ENCODE measurements around the gene HIGD1A. TPM values are rescaled to one million over a fixed set of nuclear protein-coding genes. Genes with fewer than 3 reads are reported as not detected.

Gene HIGD1A
- total and polyA plus RNA-seq, 2 experiments from 2014 or later, result 102 to 144 TPM

GRCh38 chr3:42826141-42826540 lies 21.9 kb upstream of the HIGD1A start (continued):
- TF ChIP-seq POLR2AphosphoS5 (IDR thresholded peaks at IDR 0.05; ENCODE audit: low read depth), result no peak

GRCh38 chr3:42823351-42823750 lies 19.1 kb upstream of the HIGD1A start:
- no peak overlapping the region for H3K27ac ChIP-seq (ENCODE audit: low read depth)
- Mint-ChIP-seq H3K27me3 (ENCODE audit: insufficient read depth, low read depth, poor library complexity) (peaks cover 4% of the 10 kb centered on the region), H3K27ac (no peak overlapping the region)

More at GRCh38 chr3:42823351-42823750, 19.1 kb upstream of the HIGD1A start:
- TF ChIP-seq ZNF462 (CRISPR knock-in tag; IDR thresholded peaks at IDR 0.05) (no peak), POLR2AphosphoS5 (IDR thresholded peaks at IDR 0.05; ENCODE audit: low read depth) (no peak)
- DNase-seq (ENCODE audit: low spot score) (no peak), ATAC-seq (no peak)
- peak overlapping the region; percentile 87 for H2AFZ ChIP-seq
- no peaks in the 10 kb centered on the region for H3K36me3 Mint-ChIP-seq (ENCODE audit: low read depth)
- no peaks in the 10 kb centered on the region for H3K79me2 ChIP-seq (replicated peaks; ENCODE audit: insufficient read depth)
- no peaks in the 10 kb centered on the region for H3K27me3 ChIP-seq (ENCODE audit: insufficient read depth)
- no peaks in the 10 kb centered on the region for H3K9me2 ChIP-seq (ENCODE audit: insufficient read depth)
- no peak overlapping the region for H3K4me3 Mint-ChIP-seq
- no peaks in the 10 kb centered on the region; the same call in 2 of the 3 replicates for H3K9me3 Mint-ChIP-seq
- 0 out of 2 replicates have a peak, but pooled peaks cover 5% of the 10 kb centered on the region for H3K4me1 ChIP-seq (ENCODE audit: insufficient read depth)
- no peaks in the 10 kb centered on the region for H4K20me1 ChIP-seq (replicated peaks; ENCODE audit: insufficient read depth)
- no peak overlapping the region for H3K4me2 ChIP-seq
- peaks cover 8% of the 10 kb centered on the region; the same call in 2 of the 3 replicates for H3K4me1 Mint-ChIP-seq
- no peaks in the 10 kb centered on the region for H3F3A ChIP-seq (replicated peaks; ENCODE audit: low read depth)
- no peaks in the 10 kb centered on the region for H3K36me3 ChIP-seq (ENCODE audit: insufficient read depth)
- no peak overlapping the region for H3K4me3 ChIP-seq
